HepG2 (cell line): ENCODE results near the gene SLCO4A1.

Source experiments
- CBX5 ChIP-seq: sonication (generic); formaldehyde crosslinking; IDR thresholded peaks from 2 replicates; pipeline ENCODE4 v1.4.0; 2020; ENCODE audit warnings: missing genetic modification reagents, borderline replicate concordance
- FOXK1 ChIP-seq: sonication (generic); formaldehyde crosslinking; IDR thresholded peaks from 2 replicates; pipeline ENCODE4 v1.4.0; 2020; ENCODE audit warnings: low read depth, missing genetic modification reagents, borderline replicate concordance
- HDAC6 ChIP-seq: fragments of 200-600 bp; sonication (generic); IDR thresholded peaks from 2 replicates; pipeline ENCODE4 v1.7.0; 2017; ENCODE audit warnings: mild to moderate bottlenecking, antibody characterized with exemption, low read length, low read depth
- KLF15 ChIP-seq: sonication (generic); formaldehyde crosslinking; IDR thresholded peaks from 2 replicates; pipeline ENCODE4 v1.8.1; 2023; ENCODE audit warnings: borderline replicate concordance, mild to moderate bottlenecking, inconsistent platforms, missing genetic modification reagents, mixed read lengths
- MAFF ChIP-seq: IDR thresholded peaks from 2 replicates; pipeline ENCODE4 v1.6.1; 2011; ENCODE audit warnings: low read depth, low read length, improper control_type of control experiment
- MAFG ChIP-seq: sonication (generic); formaldehyde crosslinking; IDR thresholded peaks from 2 replicates; pipeline ENCODE4 v1.5.1; 2020; ENCODE audit warnings: mild to moderate bottlenecking, missing genetic modification reagents
- POLR2AphosphoS5 ChIP-seq: IDR thresholded peaks from 2 replicates; pipeline ENCODE4 v1.6.1; 2012; ENCODE audit warnings: low read depth, low read length
- REPIN1 ChIP-seq: sonication (generic); formaldehyde crosslinking; IDR thresholded peaks from 2 replicates; pipeline ENCODE4 v1.8.0; 2022; ENCODE audit warnings: missing genetic modification reagents, low read depth, mild to moderate bottlenecking, borderline replicate concordance
- SIN3B ChIP-seq: fragments of 150-350 bp; IDR thresholded peaks from 2 replicates; pipeline ENCODE4 v1.6.1; 2014; ENCODE audit warnings: low read length
- ZNF251 ChIP-seq: sonication (generic); formaldehyde crosslinking; IDR thresholded peaks from 2 replicates; pipeline ENCODE4 v1.9.0; 2021; ENCODE audit warnings: mild to moderate bottlenecking, missing genetic modification reagents
- ZNF354B ChIP-seq: sonication (generic); formaldehyde crosslinking; IDR thresholded peaks from 2 replicates; pipeline ENCODE4 v1.8.0; 2022; ENCODE audit warnings: mild to moderate bottlenecking, missing genetic modification reagents
- TF ChIP-seq, protein P1 (sequence below): IDR thresholded peaks from 2 replicates; pipeline ENCODE4 v1.4.0; 2020; ENCODE audit warnings: mild to moderate bottlenecking, missing genetic modification reagents
- TF ChIP-seq, protein P2 (sequence below): sonication (generic); formaldehyde crosslinking; IDR thresholded peaks from 2 replicates; pipeline ENCODE4 v1.5.0; 2020; ENCODE audit warnings: mild to moderate bottlenecking, missing genetic modification reagents, moderate library complexity
- TF ChIP-seq, protein P3 (sequence below): sonication (generic); formaldehyde crosslinking; IDR thresholded peaks from 2 replicates; pipeline ENCODE4 v1.8.1; 2022; ENCODE audit warnings: mild to moderate bottlenecking, missing genetic modification reagents

DNA sequence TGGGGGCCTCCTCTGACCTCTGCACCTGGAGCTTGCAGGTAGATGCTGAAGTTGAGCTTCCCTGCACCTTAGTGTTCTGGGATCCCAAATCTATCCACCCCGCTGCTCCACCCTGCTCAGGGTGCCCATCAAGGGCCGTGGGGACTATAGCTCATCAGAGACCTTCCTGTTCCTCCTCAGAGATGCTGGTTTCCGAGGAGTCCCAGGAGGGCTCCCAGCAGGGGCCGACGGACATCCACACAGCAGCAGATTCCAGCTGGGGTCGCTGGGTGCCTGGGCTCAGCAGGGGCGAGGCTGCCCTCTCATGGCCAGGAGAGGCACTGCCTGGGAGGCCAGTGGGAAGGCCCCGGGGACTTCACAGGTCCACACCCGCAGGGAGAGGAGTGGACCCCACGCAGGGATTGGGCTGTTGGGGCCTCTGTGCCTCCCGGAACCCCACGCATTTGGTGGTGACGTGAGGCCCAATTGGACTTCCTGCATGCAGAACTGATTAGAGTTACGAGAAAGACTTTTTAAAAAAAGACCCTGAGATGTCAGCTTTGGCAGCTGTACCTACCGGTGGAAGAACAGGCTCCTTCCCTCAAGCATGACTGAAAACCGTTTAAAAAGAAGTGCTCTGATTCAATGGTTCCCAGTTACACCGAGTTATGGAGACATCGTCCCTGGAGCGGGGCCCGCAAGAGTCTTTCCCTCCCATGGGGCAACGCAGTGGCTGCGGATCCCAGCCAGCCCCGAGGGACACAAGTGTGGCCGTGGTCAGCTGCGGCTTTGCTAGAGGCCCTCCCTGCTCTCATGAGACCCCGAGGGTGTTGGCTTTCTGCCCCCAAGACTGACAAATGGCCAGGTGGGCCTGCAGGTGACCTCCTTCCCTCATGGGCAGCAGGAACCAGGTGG lies 25.3 kb upstream of the SLCO4A1 start:
- TF ChIP-seq SIN3B (no peak), MAFG (CRISPR knock-in tag) (no peak), CBX5 (CRISPR knock-in tag) (no peak; the same call in none of the 2 replicates), HDAC6 (no peak), KLF15 (CRISPR knock-in tag) (0 out of 2 replicates have a peak, but pooled peaks have one; percentile 63), MAFF (no peak), REPIN1 (CRISPR knock-in tag) (peak; percentile 52; the same call in 1 of the 2 replicates), POLR2AphosphoS5 (no peak), ZNF354B (no peak; the same call in 1 of the 2 replicates), ZNF251 (CRISPR knock-in tag) (no peak), FOXK1 (CRISPR knock-in tag) (peak; percentile 13; the same call in 1 of the 2 replicates)
- TF ChIP-seq, protein P1, sequence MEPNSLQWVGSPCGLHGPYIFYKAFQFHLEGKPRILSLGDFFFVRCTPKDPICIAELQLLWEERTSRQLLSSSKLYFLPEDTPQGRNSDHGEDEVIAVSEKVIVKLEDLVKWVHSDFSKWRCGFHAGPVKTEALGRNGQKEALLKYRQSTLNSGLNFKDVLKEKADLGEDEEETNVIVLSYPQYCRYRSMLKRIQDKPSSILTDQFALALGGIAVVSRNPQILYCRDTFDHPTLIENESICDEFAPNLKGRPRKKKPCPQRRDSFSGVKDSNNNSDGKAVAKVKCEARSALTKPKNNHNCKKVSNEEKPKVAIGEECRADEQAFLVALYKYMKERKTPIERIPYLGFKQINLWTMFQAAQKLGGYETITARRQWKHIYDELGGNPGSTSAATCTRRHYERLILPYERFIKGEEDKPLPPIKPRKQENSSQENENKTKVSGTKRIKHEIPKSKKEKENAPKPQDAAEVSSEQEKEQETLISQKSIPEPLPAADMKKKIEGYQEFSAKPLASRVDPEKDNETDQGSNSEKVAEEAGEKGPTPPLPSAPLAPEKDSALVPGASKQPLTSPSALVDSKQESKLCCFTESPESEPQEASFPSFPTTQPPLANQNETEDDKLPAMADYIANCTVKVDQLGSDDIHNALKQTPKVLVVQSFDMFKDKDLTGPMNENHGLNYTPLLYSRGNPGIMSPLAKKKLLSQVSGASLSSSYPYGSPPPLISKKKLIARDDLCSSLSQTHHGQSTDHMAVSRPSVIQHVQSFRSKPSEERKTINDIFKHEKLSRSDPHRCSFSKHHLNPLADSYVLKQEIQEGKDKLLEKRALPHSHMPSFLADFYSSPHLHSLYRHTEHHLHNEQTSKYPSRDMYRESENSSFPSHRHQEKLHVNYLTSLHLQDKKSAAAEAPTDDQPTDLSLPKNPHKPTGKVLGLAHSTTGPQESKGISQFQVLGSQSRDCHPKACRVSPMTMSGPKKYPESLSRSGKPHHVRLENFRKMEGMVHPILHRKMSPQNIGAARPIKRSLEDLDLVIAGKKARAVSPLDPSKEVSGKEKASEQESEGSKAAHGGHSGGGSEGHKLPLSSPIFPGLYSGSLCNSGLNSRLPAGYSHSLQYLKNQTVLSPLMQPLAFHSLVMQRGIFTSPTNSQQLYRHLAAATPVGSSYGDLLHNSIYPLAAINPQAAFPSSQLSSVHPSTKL (CRISPR knock-in tag) = peak; percentile 40; the same call in 1 of the 2 replicates
- TF ChIP-seq, protein P2, sequence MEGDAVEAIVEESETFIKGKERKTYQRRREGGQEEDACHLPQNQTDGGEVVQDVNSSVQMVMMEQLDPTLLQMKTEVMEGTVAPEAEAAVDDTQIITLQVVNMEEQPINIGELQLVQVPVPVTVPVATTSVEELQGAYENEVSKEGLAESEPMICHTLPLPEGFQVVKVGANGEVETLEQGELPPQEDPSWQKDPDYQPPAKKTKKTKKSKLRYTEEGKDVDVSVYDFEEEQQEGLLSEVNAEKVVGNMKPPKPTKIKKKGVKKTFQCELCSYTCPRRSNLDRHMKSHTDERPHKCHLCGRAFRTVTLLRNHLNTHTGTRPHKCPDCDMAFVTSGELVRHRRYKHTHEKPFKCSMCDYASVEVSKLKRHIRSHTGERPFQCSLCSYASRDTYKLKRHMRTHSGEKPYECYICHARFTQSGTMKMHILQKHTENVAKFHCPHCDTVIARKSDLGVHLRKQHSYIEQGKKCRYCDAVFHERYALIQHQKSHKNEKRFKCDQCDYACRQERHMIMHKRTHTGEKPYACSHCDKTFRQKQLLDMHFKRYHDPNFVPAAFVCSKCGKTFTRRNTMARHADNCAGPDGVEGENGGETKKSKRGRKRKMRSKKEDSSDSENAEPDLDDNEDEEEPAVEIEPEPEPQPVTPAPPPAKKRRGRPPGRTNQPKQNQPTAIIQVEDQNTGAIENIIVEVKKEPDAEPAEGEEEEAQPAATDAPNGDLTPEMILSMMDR (CRISPR knock-in tag) = peak; percentile 100
- TF ChIP-seq, protein P3, sequence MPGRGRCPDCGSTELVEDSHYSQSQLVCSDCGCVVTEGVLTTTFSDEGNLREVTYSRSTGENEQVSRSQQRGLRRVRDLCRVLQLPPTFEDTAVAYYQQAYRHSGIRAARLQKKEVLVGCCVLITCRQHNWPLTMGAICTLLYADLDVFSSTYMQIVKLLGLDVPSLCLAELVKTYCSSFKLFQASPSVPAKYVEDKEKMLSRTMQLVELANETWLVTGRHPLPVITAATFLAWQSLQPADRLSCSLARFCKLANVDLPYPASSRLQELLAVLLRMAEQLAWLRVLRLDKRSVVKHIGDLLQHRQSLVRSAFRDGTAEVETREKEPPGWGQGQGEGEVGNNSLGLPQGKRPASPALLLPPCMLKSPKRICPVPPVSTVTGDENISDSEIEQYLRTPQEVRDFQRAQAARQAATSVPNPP (CRISPR knock-in tag) = no peak
